NCI-H446 (cell line): ENCODE data around the gene CDHR5.
A peak's percentile ranks its signal among the peaks of the same experiment; 100 is the strongest.
"Not testable (repeated sequence)": the region's sequence is repeated elsewhere in the genome, so short reads cannot be mapped to it uniquely, and the experiment has no call there.

Experiments
- DNase-seq, 2 experiments: peaks; one replicate each; lab custom pipeline; 2025; lab: John Stamatoyannopoulos, UW

The CDHR5 gene

GRCh38 chr11:584287-584686 is 40.5 kb downstream of the CDHR5 start:
- no peak for DNase-seq

GRCh38 chr11:581752-582151 is 43.0 kb downstream of the CDHR5 start:
- no peak for DNase-seq

GRCh38 chr11:581342-581741 is 43.4 kb downstream of the CDHR5 start:
- DNase-seq = no peak

- DNase-seq = no peak
These were observed 44.7 kb downstream of the CDHR5 start for GRCh38 chr11:579830-580601.

- no peak for DNase-seq
These were observed 46.3 kb downstream of the CDHR5 start for GRCh38 chr11:578276-579035.

- no peak for DNase-seq
These were observed 47.2 kb downstream of the CDHR5 start for GRCh38 chr11:577611-577894.

- DNase-seq = no peak
These were observed 47.7 kb downstream of the CDHR5 start for GRCh38 chr11:576811-577610.

GRCh38 chr11:575996-576768 is 48.6 kb downstream of the CDHR5 start, which contains the start of gene PHRF1:
Gene PHRF1 (plus strand): TSS chr11:576470. CDS start chr11:581513, 5,043 bp downstream.
- DNase-seq = peak; percentile 94 to 98

GRCh38 chr11:575313-575995 is 49.3 kb downstream of the CDHR5 start:
- peak in 1 of 2 experiments; percentile 62 for DNase-seq

- DNase-seq = no peak
These were observed 50.0 kb downstream of the CDHR5 start for GRCh38 chr11:574632-575312.

GRCh38 chr11:574031-574570 is 50.7 kb downstream of the CDHR5 start:
- DNase-seq = not testable (repeated sequence)

- no peak for DNase-seq
These were observed 51.5 kb downstream of the CDHR5 start for GRCh38 chr11:573146-573759.

GRCh38 chr11:571802-572185 is 53.0 kb downstream of the CDHR5 start:
- no peak for DNase-seq

- no peak for DNase-seq
These were observed 55.4 kb downstream of the CDHR5 start for GRCh38 chr11:569158-569885.

GRCh38 chr11:568306-569157 is 56.2 kb downstream of the CDHR5 start:
- peak; percentile 88 to 97 for DNase-seq

GRCh38 chr11:567629-568292 is 57.0 kb downstream of the CDHR5 start:
- DNase-seq = no peak

GRCh38 chr11:567011-567628 is 57.6 kb downstream of the CDHR5 start:
- no peak for DNase-seq
